ENCODE results near the gene HTR2B. TPM values are rescaled to one million over a fixed set of nuclear protein-coding genes. Genes with fewer than 3 reads are reported as not detected.

HTR2B gene
- not detected for polyA plus RNA-seq

GRCh38 chr2:231124838-231125568, at the start of gene HTR2B:
Gene HTR2B, minus strand, starts transcription at chr2:231125042. Its CDS starts 1,278 bp downstream, at chr2:231123764.
- H3K4me3 Mint-ChIP-seq: no peak within 1 kb of the TSS
- H3K27ac Mint-ChIP-seq: no peak within 1 kb of the TSS

GRCh38 chr2:231174211-231174651, 49.4 kb upstream of the HTR2B start:
- peaks cover 5 to 8% (median 6%) of the 10 kb centered on the region in 3 donors for H3K4me1 Mint-ChIP-seq
- no peak overlapping the region for H3K27ac Mint-ChIP-seq
- H3K9me3 Mint-ChIP-seq: no peaks in the 10 kb centered on the region
- peaks cover 5% of the 10 kb centered on the region for H3K36me3 Mint-ChIP-seq
- H3K27me3 Mint-ChIP-seq: no peaks in the 10 kb centered on the region
- no peak overlapping the region for H3K4me3 Mint-ChIP-seq

More at GRCh38 chr2:231124838-231125568, at the start of gene HTR2B:
- Mint-ChIP-seq H3K9me3 (no peaks in the 10 kb centered on the region), H3K36me3 (peaks cover 3% of the 10 kb centered on the region), H3K27me3 (no peaks in the 10 kb centered on the region), H3K4me1 (peaks cover 0 to 2% (median 0%) of the 10 kb centered on the region in 3 donors)

GRCh38 chr2:231172025-231172424, 47.2 kb upstream of the HTR2B start:
- H3K4me1 Mint-ChIP-seq: peaks cover 1 to 6% (median 2%) of the 10 kb centered on the region in 3 donors
- no peaks in the 10 kb centered on the region for H3K9me3 Mint-ChIP-seq
- peaks cover 5% of the 10 kb centered on the region for H3K36me3 Mint-ChIP-seq
- H3K27me3 Mint-ChIP-seq: no peaks in the 10 kb centered on the region
- no peak overlapping the region for H3K27ac Mint-ChIP-seq
- no peak overlapping the region for H3K4me3 Mint-ChIP-seq

- Mint-ChIP-seq H3K27me3 (no peaks in the 10 kb centered on the region), H3K4me1 (peaks cover 0 to 6% (median 1%) of the 10 kb centered on the region in 3 donors), H3K4me3 (no peak overlapping the region), H3K27ac (no peak overlapping the region), H3K36me3 (peaks cover 13% of the 10 kb centered on the region), H3K9me3 (no peaks in the 10 kb centered on the region)
These were observed 45.2 kb upstream of the HTR2B start for GRCh38 chr2:231170055-231170454.

- Mint-ChIP-seq H3K27me3 (no peaks in the 10 kb centered on the region), H3K9me3 (no peaks in the 10 kb centered on the region), H3K4me1 (peaks cover 0 to 6% (median 1%) of the 10 kb centered on the region in 3 donors), H3K36me3 (peaks cover 15% of the 10 kb centered on the region), H3K4me3 (no peak overlapping the region), H3K27ac (no peak overlapping the region)
These were observed 44.6 kb upstream of the HTR2B start for GRCh38 chr2:231169488-231169887.

GRCh38 chr2:231168460-231169139, 43.8 kb upstream of the HTR2B start:
- Mint-ChIP-seq H3K27ac (peak overlapping the region in 1 of 3 donors; percentile 20), H3K4me1 (peaks cover 0 to 6% (median 1%) of the 10 kb centered on the region in 3 donors), H3K27me3 (no peaks in the 10 kb centered on the region), H3K9me3 (no peaks in the 10 kb centered on the region), H3K4me3 (no peak overlapping the region), H3K36me3 (peaks cover 15% of the 10 kb centered on the region)

- H3K4me3 Mint-ChIP-seq: no peak overlapping the region
- H3K27me3 Mint-ChIP-seq: no peaks in the 10 kb centered on the region
- H3K36me3 Mint-ChIP-seq: peaks cover 20% of the 10 kb centered on the region
- H3K9me3 Mint-ChIP-seq: no peaks in the 10 kb centered on the region
- peaks cover 0 to 6% (median 1%) of the 10 kb centered on the region in 3 donors for H3K4me1 Mint-ChIP-seq
- peak overlapping the region in 1 of 3 donors; percentile 20 for H3K27ac Mint-ChIP-seq
These were observed 43.1 kb upstream of the HTR2B start for GRCh38 chr2:231167745-231168459.

- H3K36me3 Mint-ChIP-seq: peaks cover 19% of the 10 kb centered on the region
- peaks cover 6 to 7% (median 6%) of the 10 kb centered on the region in 3 donors for H3K4me1 Mint-ChIP-seq
- no peaks in the 10 kb centered on the region for H3K9me3 Mint-ChIP-seq
- H3K27ac Mint-ChIP-seq: peak overlapping the region in 2 of 3 donors; percentile 5 to 9
- H3K4me3 Mint-ChIP-seq: no peak overlapping the region
- H3K27me3 Mint-ChIP-seq: no peaks in the 10 kb centered on the region
These were observed 38.7 kb upstream of the HTR2B start for GRCh38 chr2:231163414-231164095.

- H3K27me3 Mint-ChIP-seq: no peaks in the 10 kb centered on the region
- no peaks in the 10 kb centered on the region for H3K9me3 Mint-ChIP-seq
- peaks cover 2 to 7% (median 5%) of the 10 kb centered on the region in 3 donors for H3K4me1 Mint-ChIP-seq
- no peak overlapping the region for H3K4me3 Mint-ChIP-seq
- peaks cover 19% of the 10 kb centered on the region for H3K36me3 Mint-ChIP-seq
- peak overlapping the region in 1 of 3 donors; percentile 9 for H3K27ac Mint-ChIP-seq
These were observed 38.2 kb upstream of the HTR2B start for GRCh38 chr2:231163011-231163410.

GRCh38 chr2:231161877-231162329, 37.1 kb upstream of the HTR2B start:
- Mint-ChIP-seq H3K4me3 (no peak overlapping the region), H3K27me3 (no peaks in the 10 kb centered on the region), H3K36me3 (peaks cover 19% of the 10 kb centered on the region), H3K4me1 (peaks cover 0 to 7% (median 5%) of the 10 kb centered on the region in 3 donors), H3K9me3 (no peaks in the 10 kb centered on the region), H3K27ac (no peak overlapping the region)

GRCh38 chr2:231161252-231161839, 36.5 kb upstream of the HTR2B start:
- no peak overlapping the region for H3K27ac Mint-ChIP-seq
- peaks cover 15% of the 10 kb centered on the region for H3K36me3 Mint-ChIP-seq
- H3K27me3 Mint-ChIP-seq: no peaks in the 10 kb centered on the region
- H3K4me3 Mint-ChIP-seq: no peak overlapping the region
- peaks cover 0 to 7% (median 5%) of the 10 kb centered on the region in 3 donors for H3K4me1 Mint-ChIP-seq
- H3K9me3 Mint-ChIP-seq: no peaks in the 10 kb centered on the region

GRCh38 chr2:231160701-231161100, 35.9 kb upstream of the HTR2B start:
- Mint-ChIP-seq H3K27ac (no peak overlapping the region), H3K36me3 (peaks cover 15% of the 10 kb centered on the region), H3K4me3 (no peak overlapping the region), H3K27me3 (no peaks in the 10 kb centered on the region), H3K9me3 (no peaks in the 10 kb centered on the region), H3K4me1 (peaks cover 0 to 7% (median 5%) of the 10 kb centered on the region in 3 donors)

GRCh38 chr2:231159306-231159705, 34.5 kb upstream of the HTR2B start:
- peaks cover 0 to 7% (median 5%) of the 10 kb centered on the region in 3 donors for H3K4me1 Mint-ChIP-seq
- peaks cover 11% of the 10 kb centered on the region for H3K36me3 Mint-ChIP-seq
- no peak overlapping the region for H3K27ac Mint-ChIP-seq
- no peaks in the 10 kb centered on the region for H3K9me3 Mint-ChIP-seq
- H3K4me3 Mint-ChIP-seq: peak overlapping the region in 1 of 4 donors; percentile 28
- no peaks in the 10 kb centered on the region for H3K27me3 Mint-ChIP-seq
